Measurements from ENCODE around the gene ITGA8.
"Not testable (repeated sequence)": the region's sequence is repeated elsewhere in the genome, so short reads cannot be mapped to it uniquely, and the experiment has no call there.

ITGA8 gene

GRCh38 chr10:15494850-15495506, 224.7 kb downstream of the ITGA8 start:
- no peak for DNase-seq (ENCODE audit: low read depth)

- no peak for DNase-seq (ENCODE audit: low read depth)
Observed at GRCh38 chr10:15491856-15492642, 227.7 kb downstream of the ITGA8 start.

- DNase-seq (ENCODE audit: low read depth): no peak
Observed at GRCh38 chr10:15489431-15489830, 230.3 kb downstream of the ITGA8 start.

GRCh38 chr10:15487376-15487775, 232.3 kb downstream of the ITGA8 start:
- DNase-seq (ENCODE audit: low read depth): no peak

- DNase-seq (ENCODE audit: low read depth): peak; percentile 48
Observed at GRCh38 chr10:15486404-15486803, 233.3 kb downstream of the ITGA8 start.

- peak; percentile 13 for DNase-seq (ENCODE audit: low read depth)
Observed at GRCh38 chr10:15485684-15486316, 233.9 kb downstream of the ITGA8 start.

GRCh38 chr10:15485027-15485426, 234.7 kb downstream of the ITGA8 start:
- no peak for DNase-seq (ENCODE audit: low read depth)

- DNase-seq (ENCODE audit: low read depth): no peak
Observed at GRCh38 chr10:15484128-15484527, 235.6 kb downstream of the ITGA8 start.

GRCh38 chr10:15483215-15484075, 236.3 kb downstream of the ITGA8 start:
- no peak for DNase-seq (ENCODE audit: low read depth)

- no peak for DNase-seq (ENCODE audit: low read depth)
Observed at GRCh38 chr10:15482156-15482555, 237.6 kb downstream of the ITGA8 start.

- no peak for DNase-seq (ENCODE audit: low read depth)
Observed at GRCh38 chr10:15478950-15479349, 240.8 kb downstream of the ITGA8 start.

GRCh38 chr10:15478429-15478828, 241.3 kb downstream of the ITGA8 start:
- no peak for DNase-seq (ENCODE audit: low read depth)

GRCh38 chr10:15476337-15476736, 243.4 kb downstream of the ITGA8 start:
- no peak for DNase-seq (ENCODE audit: low read depth)

- DNase-seq (ENCODE audit: low read depth): not testable (repeated sequence)
Observed at GRCh38 chr10:15475439-15475838, 244.3 kb downstream of the ITGA8 start.

GRCh38 chr10:15474671-15475070, 245.1 kb downstream of the ITGA8 start:
- no peak for DNase-seq (ENCODE audit: low read depth)

- no peak for DNase-seq (ENCODE audit: low read depth)
Observed at GRCh38 chr10:15473396-15473767, 246.3 kb downstream of the ITGA8 start.

- peak; percentile 43 for DNase-seq (ENCODE audit: low read depth)
Observed at GRCh38 chr10:15472431-15473395, 247.0 kb downstream of the ITGA8 start.

GRCh38 chr10:15472008-15472407, 247.7 kb downstream of the ITGA8 start:
- no peak for DNase-seq (ENCODE audit: low read depth)

GRCh38 chr10:15469111-15469510, 250.6 kb downstream of the ITGA8 start:
- DNase-seq (ENCODE audit: low read depth): no peak

- DNase-seq (ENCODE audit: low read depth): no peak
Observed at GRCh38 chr10:15464381-15464780, 255.3 kb downstream of the ITGA8 start.
